HepG2 (cell line): ENCODE results near the gene C14orf119. TPM values are rescaled to one million over a fixed set of nuclear protein-coding genes. Genes with fewer than 3 reads are reported as not detected.

Experiments
- ADNP ChIP-seq: sonication (generic); formaldehyde crosslinking; IDR thresholded peaks from 2 replicates; pipeline ENCODE4 v1.4.0; 2020; ENCODE audit warnings: missing genetic modification reagents
- ATF1 ChIP-seq: IDR thresholded peaks from 2 replicates; pipeline ENCODE4 v1.6.1; 2016; ENCODE audit warnings: mild to moderate bottlenecking, control low read depth
- BATF2 ChIP-seq: sonication (generic); formaldehyde crosslinking; IDR thresholded peaks from 2 replicates; pipeline ENCODE4 v1.8.0; 2022; ENCODE audit warnings: mild to moderate bottlenecking, missing genetic modification reagents, moderate library complexity
- EEA1 ChIP-seq: sonication (generic); formaldehyde crosslinking; IDR thresholded peaks from 2 replicates; pipeline ENCODE4 v1.5.1; 2020; ENCODE audit warnings: mild to moderate bottlenecking, missing genetic modification reagents, borderline replicate concordance
- ETV6 ChIP-seq: sonication (generic); formaldehyde crosslinking; conservative IDR thresholded peaks from 2 replicates; pipeline ENCODE4 v1.4.0; 2020; ENCODE audit warnings: missing genetic modification reagents
- HNRNPLL ChIP-seq: fragments of 200-400 bp; formaldehyde crosslinking; IDR thresholded peaks from 2 replicates; pipeline ENCODE4 v1.6.1; 2017; ENCODE audit warnings: mild to moderate bottlenecking, low read depth, low read length; ENCODE audit not compliant: poor library complexity, severe bottlenecking
- NR1H2 ChIP-seq: sonication (generic); formaldehyde crosslinking; IDR thresholded peaks from 2 replicates; pipeline ENCODE4 v1.8.1; 2022; ENCODE audit warnings: low read depth, missing genetic modification reagents, borderline replicate concordance
- PRDM15 ChIP-seq: sonication (generic); formaldehyde crosslinking; IDR thresholded peaks from 2 replicates; pipeline ENCODE4 v1.4.0; 2020; ENCODE audit warnings: missing genetic modification reagents
- ZBTB1 ChIP-seq: sonication (generic); formaldehyde crosslinking; IDR thresholded peaks from 2 replicates; pipeline ENCODE4 v1.4.0; 2020; ENCODE audit warnings: missing genetic modification reagents, borderline replicate concordance
- ZBTB44 ChIP-seq: sonication (generic); formaldehyde crosslinking; IDR thresholded peaks from 2 replicates; pipeline ENCODE4 v1.4.0; 2020; ENCODE audit warnings: missing genetic modification reagents
- ZBTB49 ChIP-seq: sonication (generic); formaldehyde crosslinking; IDR thresholded peaks from 2 replicates; pipeline ENCODE4 v1.4.0; 2020; ENCODE audit warnings: missing genetic modification reagents, borderline replicate concordance
- ZFP37 ChIP-seq: sonication (generic); formaldehyde crosslinking; IDR thresholded peaks from 2 replicates; pipeline ENCODE4 v1.4.0; 2020; ENCODE audit warnings: missing genetic modification reagents, borderline replicate concordance
- ZNF17 ChIP-seq: sonication (generic); formaldehyde crosslinking; IDR thresholded peaks from 2 replicates; pipeline ENCODE4 v1.5.0; 2020; ENCODE audit warnings: mild to moderate bottlenecking, missing genetic modification reagents
- ZNF232 ChIP-seq: sonication (generic); formaldehyde crosslinking; IDR thresholded peaks from 2 replicates; pipeline ENCODE4 v1.4.0; 2020; ENCODE audit warnings: missing genetic modification reagents, borderline replicate concordance
- ZNF235 ChIP-seq: sonication (generic); formaldehyde crosslinking; IDR thresholded peaks from 2 replicates; pipeline ENCODE4 v1.8.1; 2023; ENCODE audit warnings: mild to moderate bottlenecking, missing genetic modification reagents, borderline replicate concordance
- ZNF770 ChIP-seq: sonication (generic); formaldehyde crosslinking; IDR thresholded peaks from 2 replicates; pipeline ENCODE4 v1.5.0; 2020; ENCODE audit warnings: mild to moderate bottlenecking, missing genetic modification reagents
- ZNF839 ChIP-seq: sonication (generic); formaldehyde crosslinking; IDR thresholded peaks from 2 replicates; pipeline ENCODE4 v1.4.0; 2020; ENCODE audit warnings: missing genetic modification reagents, mild to moderate bottlenecking, borderline replicate concordance
- polyA plus RNA-seq, 8 experiments: library from polyadenylated mRNA; depleted of rRNA in 3 of 8; stranded (reverse) in 7 of 8; unstranded in 1 of 8; fragments of >200 nt; fragmentation: Illumina TruSeq in 4 of 8; extraction: Trizol in 4 of 8; gene quantifications; 2 replicates each; pipeline versions ENCODE4 v1.2.1 to v1.2.3, GENCODE V29; 2011 to 2016; ENCODE audit warnings: low read depth in 4 of 8, missing spikeins in 1 of 8, mixed read lengths in 1 of 8; ENCODE audit not compliant: insufficient read depth in 1 of 8
- total RNA-seq, 5 experiments: library from RNA; depleted of rRNA; stranded (reverse); fragments of >200 nt; fragmentation: Illumina TruSeq; extraction: Trizol; gene quantifications; 2 replicates each; pipeline ENCODE4 v1.2.3, GENCODE V29; 2016; ENCODE audit warnings: low read depth in 1 of 5

C14orf119 gene
- total and polyA plus RNA-seq, 2 of the 13 experiments (the other 11 are each of a cell fraction or from before 2014, with no cell fraction given): 117 to 206 TPM

- TF ChIP-seq ETV6 (CRISPR knock-in tag) (peak; percentile 89; the same call in 1 of the 2 replicates), ZBTB44 (CRISPR knock-in tag) (no peak), ZBTB1 (CRISPR knock-in tag) (no peak), ZNF232 (peak; percentile 85; the same call in 1 of the 2 replicates), ZNF17 (CRISPR knock-in tag) (no peak), EEA1 (CRISPR knock-in tag) (peak; percentile 37; the same call in 1 of the 2 replicates), ZNF839 (peak; percentile 99; the same call in 1 of the 2 replicates), ATF1 (CRISPR knock-in tag) (no peak), ZNF770 (peak; percentile 77), ZFP37 (CRISPR knock-in tag) (peak; percentile 93), ZBTB49 (CRISPR knock-in tag) (no peak), HNRNPLL (peak; percentile 67), BATF2 (CRISPR knock-in tag) (peak; percentile 74; the same call in 1 of the 2 replicates), PRDM15 (CRISPR knock-in tag) (peak; percentile 73; the same call in 1 of the 2 replicates), NR1H2 (CRISPR knock-in tag) (no peak), ADNP (CRISPR knock-in tag) (peak; percentile 70; the same call in 1 of the 2 replicates), ZNF235 (peak; percentile 88)
These were observed 37.3 kb upstream of the C14orf119 start (continued) for GRCh38 chr14:23057757-23058653.
